Ovary (tissue), 9 donors: ENCODE data around the gene ABCA4. TPM values are rescaled to one million over a fixed set of nuclear protein-coding genes. Genes with fewer than 3 reads are reported as not detected.

Source experiments
- DNase-seq, 5 donors: peaks; one replicate each; pipeline ENCODE4 v3.0.0-alpha.2; 2019 to 2020
- H3K27ac ChIP-seq, 2 donors: fragments of 200-600 bp; one replicate each; pipeline versions ENCODE4 v1.5.1 to v1.8.0; 2019 to 2022
- H3K27me3 ChIP-seq: fragments of 200-600 bp; one replicate; pipeline ENCODE4 v1.8.0; 2022
- H3K36me3 ChIP-seq: fragments of 200-600 bp; sonication (generic); one replicate; pipeline ENCODE4 v1.5.1; 2019
- H3K4me1 ChIP-seq: one replicate; pipeline ENCODE4 v1.8.1; 2013; ENCODE audit warnings: mild to moderate bottlenecking, moderate library complexity; ENCODE audit not compliant: insufficient read depth
- H3K4me3 ChIP-seq: fragments of 200-600 bp; sonication (generic); one replicate; pipeline ENCODE4 v1.5.1; 2017
- H3K9me3 ChIP-seq, 2 donors: fragments of 200-600 bp in 1 of 2; sonication (generic) in 1 of 2; one replicate each; pipeline versions ENCODE4 v1.5.1 to v1.8.1; 2013 to 2019; ENCODE audit warnings: mild to moderate bottlenecking in 1 of 2, moderate library complexity in 1 of 2
- CTCF ChIP-seq, 3 donors: fragments of 450-650 bp in 2 of 3; fragments of 200-600 bp in 1 of 3; IDR thresholded peaks; one replicate each; pipeline versions ENCODE4 v1.5.1 to v1.8.0; 2016 to 2022; ENCODE audit warnings: antibody characterized with exemption in 3 of 3, mild to moderate bottlenecking in 1 of 3
- EP300 ChIP-seq: sonication (generic); formaldehyde crosslinking; IDR thresholded peaks from one replicate; pipeline ENCODE4 v1.6.1; 2017; ENCODE audit warnings: antibody characterized with exemption
- POLR2A ChIP-seq: fragments of 450-650 bp; IDR thresholded peaks from one replicate; pipeline ENCODE4 v1.6.1; 2017; ENCODE audit warnings: antibody characterized with exemption, mild to moderate bottlenecking, moderate library complexity
- WGBS, 3 donors: extraction: QIAGEN DNeasy Blood & Tissue Kit in 1 of 3; methylation state at CpG; one replicate each; pipeline versions ENCODE4 v1.1.5 to v1.1.7; 2013 to 2017; 5-methylcytosine and 5-hydroxymethylcytosine counted together
- intact Hi-C, 4 donors: fragments of 100-400 bp; cut with DNase I; formaldehyde crosslinking; loops; one replicate each; pipeline versions ENCODE4 v1.11.0 to v1.15.1; 2022 to 2023
- polyA plus RNA-seq, 2 donors: library from polyadenylated mRNA; stranded (reverse); fragments of 200-250 nt in 1 of 2; fragments of 350-450 nt in 1 of 2; fragmentation: Illumina TruSeq in 1 of 2; extraction: RNeasy Lipid Tissue Mini Kit (QIAGEN cat#74804) in 1 of 2; gene quantifications; one replicate each; pipeline ENCODE4 v1.2.3, GENCODE V29; 2013 to 2014
- total RNA-seq, 7 donors: library from RNA; depleted of rRNA in 2 of 7; stranded (reverse); fragments of >200 nt in 2 of 7; fragmentation: NEBNext Ultra II Directional in 3 of 7; extraction: Animal tissue kit (Norgen Biotek cat#: 25700) in 3 of 7; gene quantifications; one replicate each; pipeline versions ENCODE4 v1.1.0 to v1.2.4, GENCODE V29; 2016 to 2023
- donor health status: DM: no; HTN: no; CAD: no; lungs with moderate emphysema.
- donor health status: DM: no; HTN: no; CAD: no.
- donor health status: Bipolar disorder and iron deficiency.
- donor health status: DM: yes; HTN: yes; CAD: no.
- donor health status: DM: no; HTN: no; CAD: no.
- donor health status: DM: yes; HTN: yes; CAD: no.

ABCA4 gene
- total and polyA plus RNA-seq, 9 donors = 0.12 to 3.1 (median 0.35) TPM

- WGBS, 3 donors = 67 to 85% (median 83%) methylated on average over 3 of the region's 3 CpGs
- TF ChIP-seq POLR2A (no peak), CTCF (IDR thresholded peaks at IDR 0.05) (no peak)
- intact Hi-C loops = loop anchor here in 1 of 4 donors (5.0 kb wide), 1 partner anchor 35 kb away; no protein-coding TSS in a partner anchor
- Histone ChIP-seq H3K9me3 (no peaks in the 10 kb centered on the region), H3K27ac (no peak overlapping the region), H3K4me1 (peaks cover 14% of the 10 kb centered on the region), H3K27me3 (no peaks in the 10 kb centered on the region), H3K36me3 (no peaks in the 10 kb centered on the region), H3K4me3 (no peak overlapping the region)
- DNase-seq = no peak
Measured at GRCh38 chr1:94067196-94067595, 53.8 kb downstream of the ABCA4 start.

DNA sequence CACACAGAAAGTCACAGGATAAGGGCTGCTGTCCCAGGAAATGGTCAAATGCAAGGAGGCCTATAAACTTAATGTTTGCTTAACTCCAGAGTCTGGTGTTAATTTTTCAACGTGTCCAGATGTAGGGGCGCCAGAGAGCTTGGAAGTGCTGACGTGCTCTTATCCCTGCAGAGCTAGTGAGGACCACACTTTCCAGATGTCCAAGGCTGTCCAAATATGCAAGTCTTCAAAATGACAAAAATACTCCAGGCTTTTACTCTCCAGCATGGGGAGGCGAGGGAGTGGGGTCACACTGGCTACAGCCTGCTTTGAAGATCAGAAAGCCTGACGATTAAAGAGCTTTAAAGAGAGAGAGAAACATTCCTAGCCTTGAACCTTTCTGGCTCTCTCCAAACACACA lies 57.6 kb downstream of the ABCA4 start:
- no peak overlapping the region for H3K27ac ChIP-seq
- H3K4me3 ChIP-seq = no peak overlapping the region
- H3K4me1 ChIP-seq = peaks cover 9% of the 10 kb centered on the region
- H3K9me3 ChIP-seq = no peaks in the 10 kb centered on the region
- no peaks in the 10 kb centered on the region for H3K27me3 ChIP-seq
- WGBS, 3 donors = 2 to 7% (median 4%) methylated on average over 5 of the region's 5 CpGs
- intact Hi-C loops = loop anchor here in 2 of 4 donors (5.0 kb wide), 4 partner anchors 34 to 269 kb away; partner anchors contain the start of gene ARHGAP29 (in 1 of the 2)
- TF ChIP-seq POLR2A (no peak), CTCF (IDR thresholded peaks at IDR 0.05) (peak; percentile 47 to 69 (median 60))
- DNase-seq = peak; percentile 76 to 89 (median 81)
- H3K36me3 ChIP-seq = no peaks in the 10 kb centered on the region

GRCh38 chr1:94061513-94062443 lies 59.2 kb downstream of the ABCA4 start:
- no peak for TF ChIP-seq POLR2A
- no peak for TF ChIP-seq EP300
- peak; percentile 18 to 78 (median 74) for TF ChIP-seq CTCF (IDR thresholded peaks at IDR 0.05)
- WGBS, 3 donors = 41 to 53% (median 51%) methylated on average over 5 of the region's 5 CpGs
- no peaks in the 10 kb centered on the region for H3K36me3 ChIP-seq
- no peak overlapping the region for H3K27ac ChIP-seq
- intact Hi-C loops = loop anchor here in 3 of 4 donors (2.0 to 5.0 kb wide), 6 partner anchors 15 to 273 kb away; partner anchors contain the start of gene ARHGAP29 (in 1 of the 3)
- no peak overlapping the region for H3K4me3 ChIP-seq
- H3K4me1 ChIP-seq = peaks cover 9% of the 10 kb centered on the region
- no peaks in the 10 kb centered on the region for H3K27me3 ChIP-seq
- peak; percentile 51 to 70 (median 57) for DNase-seq
- H3K9me3 ChIP-seq = no peaks in the 10 kb centered on the region

DNA sequence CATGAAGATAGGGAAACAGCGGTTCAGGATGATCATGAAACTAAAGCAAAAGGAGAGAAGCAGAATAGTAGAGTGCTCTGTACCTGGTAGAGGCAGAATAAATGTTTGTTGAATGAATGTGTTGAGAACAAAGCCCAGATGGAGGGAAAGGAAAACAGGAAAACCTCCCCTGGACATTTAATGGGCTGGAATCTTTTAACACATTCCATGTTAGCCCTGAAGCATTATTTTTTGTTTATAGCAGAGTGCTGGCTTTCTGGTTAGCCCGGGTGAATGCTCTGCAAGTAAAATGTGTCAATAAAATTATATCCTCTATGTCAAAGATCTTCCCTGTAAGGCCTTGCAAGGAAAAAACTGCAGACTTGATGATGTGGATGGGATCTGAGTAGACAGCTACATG lies 60.2 kb downstream of the ABCA4 start:
- TF ChIP-seq EP300 (no peak), POLR2A (no peak), CTCF (IDR thresholded peaks at IDR 0.05) (no peak)
- Histone ChIP-seq H3K36me3 (no peaks in the 10 kb centered on the region), H3K4me1 (peaks cover 9% of the 10 kb centered on the region), H3K27ac (no peak overlapping the region), H3K4me3 (no peak overlapping the region), H3K27me3 (no peaks in the 10 kb centered on the region), H3K9me3 (no peaks in the 10 kb centered on the region)
- no peak for DNase-seq
- intact Hi-C loops = loop anchor here in 3 of 4 donors (2.0 to 5.0 kb wide), 6 partner anchors 14 to 274 kb away; partner anchors contain the start of gene ARHGAP29 (in 1 of the 3)
- 50 to 58% (median 57%) methylated on average over 2 of the region's 2 CpGs for WGBS, 3 donors
